Stimulated activated CD8-positive, alpha-beta memory T cell treated with anti-CD3 and anti-CD28 coated beads, Interleukin-15, amount 100 ng/mL, for 48 hours (primary cell): ENCODE results near the gene ADAMTS4.

Experiments
- DNase-seq, 2 donors: peaks; one replicate each; pipeline ENCODE4 v3.0.0-alpha.2; 2020; ENCODE audit warnings: low read depth in 2 of 2

The ADAMTS4 gene

GRCh38 chr1:161172776-161173376 lies 26.0 kb downstream of the ADAMTS4 start:
- DNase-seq = no peak

GRCh38 chr1:161172349-161172748 lies 26.5 kb downstream of the ADAMTS4 start:
- no peak for DNase-seq

GRCh38 chr1:161171696-161172095 lies 27.2 kb downstream of the ADAMTS4 start:
- DNase-seq = no peak

GRCh38 chr1:161171191-161171590 lies 27.7 kb downstream of the ADAMTS4 start:
- DNase-seq = no peak

- DNase-seq = no peak
Measured at GRCh38 chr1:161168906-161169305, 29.9 kb downstream of the ADAMTS4 start.

GRCh38 chr1:161166669-161167548 lies 31.9 kb downstream of the ADAMTS4 start:
- DNase-seq = no peak

GRCh38 chr1:161165742-161166668 lies 32.8 kb downstream of the ADAMTS4 start, which contains the start of gene PPOX:
Gene PPOX (plus strand): TSS chr1:161166426. CDS start chr1:161166848, 422 bp downstream.
- DNase-seq = peak; percentile 91

GRCh38 chr1:161164901-161165610 lies 33.8 kb downstream of the ADAMTS4 start:
- DNase-seq = no peak

- DNase-seq = no peak
Measured at GRCh38 chr1:161163793-161164192, 35.1 kb downstream of the ADAMTS4 start.

- no peak for DNase-seq
Measured at GRCh38 chr1:161162806-161163205, 36.0 kb downstream of the ADAMTS4 start.

- DNase-seq = no peak
Measured at GRCh38 chr1:161162052-161162451, 36.8 kb downstream of the ADAMTS4 start.

GRCh38 chr1:161161652-161162051 lies 37.2 kb downstream of the ADAMTS4 start:
- DNase-seq = no peak

- DNase-seq = no peak
Measured at GRCh38 chr1:161160671-161161145, 38.1 kb downstream of the ADAMTS4 start.

- no peak for DNase-seq
Measured at GRCh38 chr1:161159913-161160243, 39.0 kb downstream of the ADAMTS4 start.

- peak; percentile 87 for DNase-seq
Measured at GRCh38 chr1:161159087-161159912, 39.6 kb downstream of the ADAMTS4 start, which contains the start of gene USP21. Gene USP21 (plus strand): TSS chr1:161159500. CDS start chr1:161160641, 1,141 bp downstream.

- no peak for DNase-seq
Measured at GRCh38 chr1:161158316-161159010, 40.4 kb downstream of the ADAMTS4 start.

GRCh38 chr1:161157867-161158266 lies 41.0 kb downstream of the ADAMTS4 start:
- DNase-seq = no peak

- DNase-seq = peak; percentile 58 to 72
Measured at GRCh38 chr1:161153682-161154337, 45.0 kb downstream of the ADAMTS4 start, which contains the start of gene UFC1. Gene UFC1 (plus strand): TSS chr1:161153978. CDS start chr1:161153998, 20 bp downstream.

- no peak for DNase-seq
Measured at GRCh38 chr1:161153176-161153575, 45.7 kb downstream of the ADAMTS4 start.
